KMS-11 (cell line): ENCODE results near the gene RABEP1.

Experiments used
- H2AFZ ChIP-seq: fragments of 200-600 bp; sonication (generic); 2 replicates; pipeline ENCODE4 v1.6.1; 2016; ENCODE audit warnings: antibody characterized with exemption, mixed run types, low read depth
- H3K27ac ChIP-seq: fragments of 200-600 bp; sonication (generic); 2 replicates; pipeline ENCODE4 v1.6.1; 2016; ENCODE audit warnings: mild to moderate bottlenecking, mixed run types
- H3K27me3 ChIP-seq: fragments of 200-600 bp; sonication (generic); 2 replicates; pipeline ENCODE4 v1.6.1; 2017; ENCODE audit warnings: mild to moderate bottlenecking, low read depth, mixed run types, moderate library complexity; ENCODE audit not compliant: insufficient read depth
- H3K36me3 ChIP-seq: fragments of 200-600 bp; sonication (generic); 2 replicates; pipeline ENCODE4 v1.6.1; 2017; ENCODE audit warnings: mild to moderate bottlenecking, mixed run types; ENCODE audit not compliant: insufficient read depth
- H3K4me1 ChIP-seq: fragments of 200-600 bp; sonication (generic); 2 replicates; pipeline ENCODE4 v1.6.1; 2016; ENCODE audit warnings: mild to moderate bottlenecking, low read depth, mixed run types; ENCODE audit not compliant: poor library complexity, severe bottlenecking
- H3K4me2 ChIP-seq: fragments of 200-600 bp; sonication (generic); 2 replicates; pipeline ENCODE4 v1.7.0; 2016; ENCODE audit warnings: mild to moderate bottlenecking, mixed run types
- H3K4me3 ChIP-seq: fragments of 200-600 bp; sonication (generic); IDR thresholded peaks from 2 replicates; pipeline ENCODE4 v1.6.1; 2017; ENCODE audit warnings: low read depth, low read length, mixed read lengths; ENCODE audit not compliant: insufficient read depth
- H3K79me2 ChIP-seq: fragments of 200-600 bp; sonication (generic); 2 replicates; pipeline ENCODE4 v1.6.1; 2016; ENCODE audit warnings: low read depth, mixed run types; ENCODE audit not compliant: insufficient read depth
- H3K9ac ChIP-seq: fragments of 200-600 bp; sonication (generic); 2 replicates; pipeline ENCODE4 v1.6.1; 2016; ENCODE audit warnings: mild to moderate bottlenecking, mixed run types
- H4K20me1 ChIP-seq: fragments of 200-600 bp; sonication (generic); 2 replicates; pipeline ENCODE4 v1.6.1; 2016; ENCODE audit warnings: mild to moderate bottlenecking, mixed run types; ENCODE audit not compliant: insufficient read depth
- CTCF ChIP-seq: fragments of 200-600 bp; sonication (generic); conservative IDR thresholded peaks from 2 replicates; pipeline ENCODE4 v1.6.1; 2017; ENCODE audit warnings: low read depth, mild to moderate bottlenecking, antibody characterized with exemption, low read length, moderate library complexity, mixed read lengths

RABEP1 gene

DNA sequence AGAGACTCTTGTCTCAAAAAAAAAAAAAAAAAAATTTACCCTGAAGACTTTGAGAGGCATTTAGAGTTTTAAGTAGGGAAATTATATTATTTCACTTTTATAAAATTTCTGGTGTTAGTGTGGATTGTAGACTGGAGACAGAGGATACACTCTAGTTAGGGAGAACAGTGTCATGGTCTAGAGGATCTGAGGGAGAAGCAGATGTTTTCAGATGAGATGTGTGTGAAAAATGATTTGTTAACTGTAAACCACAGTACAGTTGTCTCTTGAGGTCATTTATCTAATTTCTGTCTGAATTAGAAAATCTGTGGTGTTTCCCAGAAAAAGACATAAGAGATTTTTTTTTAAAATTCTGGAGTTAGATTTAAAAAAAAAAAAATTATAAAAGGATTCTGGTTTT is 82.6 kb downstream of the RABEP1 start:
- Histone ChIP-seq H4K20me1 (no peaks in the 10 kb centered on the region), H3K9ac (no peak overlapping the region), H3K36me3 (no peaks in the 10 kb centered on the region), H3K4me1 (no peaks in the 10 kb centered on the region), H3K27me3 (no peaks in the 10 kb centered on the region), H3K27ac (no peak overlapping the region), H3K79me2 (no peaks in the 10 kb centered on the region), H3K4me2 (no peak overlapping the region), H2AFZ (no peak overlapping the region), H3K4me3 (no peak overlapping the region)
- TF ChIP-seq CTCF = no peak

DNA sequence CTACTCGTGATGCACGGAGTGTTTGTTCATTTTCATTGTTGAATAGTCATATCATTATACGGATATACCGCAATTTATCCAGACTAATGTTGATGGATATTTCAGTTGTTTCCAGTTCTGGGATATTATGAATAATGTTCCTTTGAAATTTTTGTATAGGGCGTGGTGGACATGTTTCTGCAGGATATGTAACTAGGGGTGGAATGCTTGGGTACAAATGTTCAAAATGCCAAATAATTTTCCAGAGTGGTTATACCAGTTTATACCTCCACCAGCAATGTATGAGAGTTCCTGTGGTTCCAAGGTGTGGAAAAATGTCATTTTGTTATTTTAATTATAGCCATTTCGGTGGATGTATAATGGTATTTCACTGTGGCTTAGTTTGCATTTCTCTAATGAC is 83.7 kb downstream of the RABEP1 start:
- no peaks in the 10 kb centered on the region for H3K36me3 ChIP-seq
- no peak for TF ChIP-seq CTCF

DNA sequence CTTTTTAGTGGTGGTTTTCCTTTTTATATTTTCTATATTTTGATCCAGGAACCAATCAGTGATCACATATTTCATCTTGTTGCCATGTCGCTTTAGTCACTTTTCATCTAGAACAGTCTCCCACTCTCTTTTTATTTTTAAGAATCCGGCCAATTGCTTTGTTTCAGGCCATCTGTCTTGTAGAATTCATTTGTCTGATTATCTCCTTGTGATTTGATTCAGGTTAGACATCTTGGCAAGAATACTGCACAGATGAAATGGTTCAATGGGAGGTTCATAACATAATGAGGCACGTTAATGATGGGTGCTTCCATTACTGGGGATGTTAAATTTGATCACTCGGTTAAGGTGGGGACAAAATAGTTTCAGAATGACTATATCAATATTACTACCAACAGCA is 88.3 kb downstream of the RABEP1 start:
- no peak for TF ChIP-seq CTCF

More for the DNA sequence above, 83.7 kb downstream of the RABEP1 start:
- Histone ChIP-seq H4K20me1 (no peaks in the 10 kb centered on the region), H3K27me3 (no peaks in the 10 kb centered on the region), H3K4me2 (no peak overlapping the region), H3K9ac (no peak overlapping the region), H3K4me3 (no peak overlapping the region), H3K4me1 (no peaks in the 10 kb centered on the region), H3K27ac (no peak overlapping the region), H2AFZ (no peak overlapping the region), H3K79me2 (no peaks in the 10 kb centered on the region)

GRCh38 chr17:5373112-5373511 is 91.0 kb downstream of the RABEP1 start:
- no peaks in the 10 kb centered on the region for H4K20me1 ChIP-seq
- no peaks in the 10 kb centered on the region for H3K79me2 ChIP-seq
- peaks cover 10% of the 10 kb centered on the region for H3K4me1 ChIP-seq
- no peak overlapping the region for H2AFZ ChIP-seq
- no peak for TF ChIP-seq CTCF
- H3K9ac ChIP-seq = no peak overlapping the region
- H3K27me3 ChIP-seq = no peaks in the 10 kb centered on the region
- no peaks in the 10 kb centered on the region for H3K36me3 ChIP-seq
- H3K4me3 ChIP-seq = no peak overlapping the region
- no peak overlapping the region for H3K4me2 ChIP-seq
- H3K27ac ChIP-seq = no peak overlapping the region

More for the DNA sequence above, 88.3 kb downstream of the RABEP1 start:
- Histone ChIP-seq H3K27ac (no peak overlapping the region), H3K4me3 (no peak overlapping the region), H2AFZ (no peak overlapping the region), H3K4me2 (no peak overlapping the region), H3K4me1 (peaks cover 10% of the 10 kb centered on the region), H3K27me3 (no peaks in the 10 kb centered on the region), H3K36me3 (no peaks in the 10 kb centered on the region), H3K79me2 (no peaks in the 10 kb centered on the region), H4K20me1 (no peaks in the 10 kb centered on the region), H3K9ac (no peak overlapping the region)
